K562 (cell line): ENCODE data around the gene DNAJB13. TPM values are rescaled to one million over a fixed set of nuclear protein-coding genes. Genes with fewer than 3 reads are reported as not detected.

ENCODE experiments used
- ATF1 ChIP-seq, 2 experiments: fragments of 450-650 bp in 1 of 2; IDR thresholded peaks; 2 replicates each; pipeline ENCODE4 v1.6.1; 2016; ENCODE audit warnings: missing compliant biosample characterization in 1 of 2, missing genetic modification characterization in 1 of 2
- ESRRA ChIP-seq: fragments of 450-650 bp; IDR thresholded peaks from 2 replicates; pipeline ENCODE4 v1.6.1; 2014; ENCODE audit warnings: low read depth, mild to moderate bottlenecking, moderate library complexity, borderline replicate concordance
- ETV6 ChIP-seq, 3 experiments: fragments of 150-350 bp in 1 of 3; sonication (generic) in 1 of 3; formaldehyde crosslinking in 1 of 3; IDR thresholded peaks; 2 replicates each; pipeline versions ENCODE4 v1.6.1 to v1.8.0; 2014 to 2022; ENCODE audit warnings: borderline replicate concordance in 2 of 3, low read depth in 2 of 3, antibody characterized with exemption in 1 of 3, low read length in 1 of 3, mild to moderate bottlenecking in 1 of 3, missing genetic modification reagents in 1 of 3
- KAT7 ChIP-seq: sonication (generic); formaldehyde crosslinking; IDR thresholded peaks from 2 replicates; pipeline ENCODE4 v1.8.0; 2022; ENCODE audit warnings: missing genetic modification reagents, mild to moderate bottlenecking, borderline replicate concordance
- KLF6 ChIP-seq: fragments of 250-450 bp; sonication (Bioruptor Pico); IDR thresholded peaks from 2 replicates; pipeline ENCODE4 v1.4.0; 2020; ENCODE audit warnings: mild to moderate bottlenecking, moderate library complexity, borderline replicate concordance
- MEF2D ChIP-seq: conservative IDR thresholded peaks from 2 replicates; pipeline ENCODE4 v1.6.1; 2016; ENCODE audit warnings: low read depth, missing genetic modification characterization, missing compliant biosample characterization
- MXI1 ChIP-seq: IDR thresholded peaks from 2 replicates; pipeline ENCODE4 v1.6.1; 2011; ENCODE audit warnings: low read depth, mild to moderate bottlenecking, improper control_type of control experiment, low read length
- NFIX ChIP-seq: fragments of 250-450 bp; sonication (Bioruptor Pico); IDR thresholded peaks from 2 replicates; pipeline ENCODE4 v1.4.0; 2020; ENCODE audit warnings: low read depth, mild to moderate bottlenecking, moderate library complexity
- PHB2 ChIP-seq: fragments of 450-650 bp; IDR thresholded peaks from 2 replicates; pipeline ENCODE4 v1.6.1; 2017; ENCODE audit warnings: low read depth
- SMC3 ChIP-seq: conservative IDR thresholded peaks from 2 replicates; pipeline ENCODE4 v1.6.1; 2011; ENCODE audit warnings: low read depth, low read length, improper control_type of control experiment; ENCODE audit not compliant: insufficient read depth
- ZFP36 ChIP-seq: fragments of 150-350 bp; IDR thresholded peaks from 2 replicates; pipeline ENCODE4 v1.6.1; 2018; ENCODE audit warnings: low read length, low read depth; ENCODE audit not compliant: partially characterized antibody
- polyA plus RNA-seq, 8 experiments: library from polyadenylated mRNA; depleted of rRNA in 4 of 8; stranded (reverse) in 5 of 8; unstranded in 3 of 8; fragments of >200 nt; fragmentation: Nextera tagmentation in 2 of 8; fragmentation: Illumina TruSeq in 1 of 8; extraction: Ambion mirVana in 2 of 8; extraction: Trizol in 1 of 8; gene quantifications; 2 replicates each; pipeline versions ENCODE4 v1.2.1 to v1.2.3, GENCODE V29; 2011 to 2014; ENCODE audit warnings: inconsistent platforms in 1 of 8, missing spikeins in 1 of 8
- total RNA-seq, 7 experiments: library from RNA; depleted of rRNA in 6 of 7; stranded (reverse); fragments of >200 nt in 6 of 7; fragmentation: Illumina TruSeq in 2 of 7; extraction: Trizol in 2 of 7; gene quantifications; 2 replicates each; pipeline versions ENCODE4 v1.2.1 to v1.2.3, GENCODE V29; 2011 to 2021; ENCODE audit warnings: low replicate concordance in 1 of 7
- TF ChIP-seq, protein P1 (sequence below), 2 experiments: fragments of 450-650 bp in 1 of 2; IDR thresholded peaks; 2 replicates each; pipeline ENCODE4 v1.6.1; 2011 to 2017; ENCODE audit warnings: low read depth in 2 of 2, antibody characterized with exemption in 1 of 2, borderline replicate concordance in 1 of 2, low read length in 1 of 2, mild to moderate bottlenecking in 1 of 2, mixed read lengths in 1 of 2; ENCODE audit not compliant: control insufficient read depth in 1 of 2
- TF ChIP-seq, protein P2 (sequence below): fragments of 450-650 bp; IDR thresholded peaks from 2 replicates; pipeline ENCODE4 v1.6.1; 2016; ENCODE audit warnings: low read depth, mild to moderate bottlenecking, moderate library complexity
- TF ChIP-seq, protein P3 (sequence below), 2 experiments: fragments of 150-350 bp in 1 of 2; IDR thresholded peaks; 2 replicates each; pipeline ENCODE4 v1.6.1; 2012 to 2016; ENCODE audit warnings: low read depth in 2 of 2, low read length in 2 of 2, mild to moderate bottlenecking in 1 of 2, moderate library complexity in 1 of 2

The DNAJB13 gene
- total and polyA plus RNA-seq, 9 of the 15 experiments (the other 6 are each of a cell fraction or from before 2014, with no cell fraction given) = 0.14 TPM; not detected in 8

DNA sequence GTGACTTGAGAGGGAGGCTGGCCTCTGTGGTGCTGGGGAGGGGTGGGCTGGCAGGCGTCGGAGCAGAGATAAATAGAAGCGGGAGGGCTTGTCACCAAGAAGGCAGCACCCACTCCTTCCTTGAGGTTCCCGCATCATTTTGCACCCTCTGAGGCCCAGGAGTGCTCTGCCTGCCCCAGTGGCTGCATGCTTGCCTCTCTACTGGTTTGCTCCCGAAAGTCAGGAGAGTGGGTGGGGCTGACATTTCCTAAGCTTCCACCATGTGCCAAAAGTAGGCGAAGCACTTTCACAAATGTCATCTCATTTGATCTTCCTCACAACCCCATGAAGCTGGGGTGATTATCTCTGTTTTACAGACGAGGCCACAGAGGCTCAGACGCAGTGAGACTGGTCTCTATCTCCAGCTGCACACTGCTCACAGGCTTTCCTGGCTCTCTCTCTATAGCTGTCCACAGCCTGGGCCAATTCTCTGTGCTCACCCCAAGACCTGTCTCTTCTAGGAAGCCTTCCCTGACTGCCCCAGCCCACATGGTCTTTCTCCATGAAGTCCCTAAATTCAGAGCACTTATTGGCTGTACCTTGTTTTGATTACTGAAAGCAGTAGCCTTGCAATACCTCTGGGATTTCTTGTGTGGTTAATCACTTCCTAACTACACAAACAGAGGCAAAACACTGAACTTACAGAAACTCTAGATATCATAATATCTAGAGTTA lies 60.7 kb downstream of the DNAJB13 start (continued):
- TF ChIP-seq SMC3 (0 out of 2 replicates have a peak, but pooled peaks have one; percentile 7), NFIX (CRISPR knock-in tag) (no peak), ETV6 (IDR thresholded peaks at IDR 0.05; ENCODE audit: borderline replicate concordance in 1 of 2, low read depth in 2 of 2, low read length in 1 of 2) (peak; percentile 14 to 53; a peak in 1 of 4 replicates), ETV6 (CRISPR knock-in tag; IDR thresholded peaks at IDR 0.05; ENCODE audit: borderline replicate concordance) (no peak), KLF6 (CRISPR knock-in tag) (peak; percentile 81; the same call in 1 of the 2 replicates), ZFP36 (peak; percentile 100), ESRRA (peak; percentile 76), MEF2D (tag) (peak; percentile 85; the same call in 1 of the 2 replicates), PHB2 (peak; percentile 93), MXI1 (peak; percentile 82; the same call in 1 of the 2 replicates), ATF1 (CRISPR knock-in tag; IDR thresholded peaks at IDR 0.05) (no peak), ATF1 (tag; IDR thresholded peaks at IDR 0.05) (peak; percentile 81), KAT7 (0 out of 2 replicates have a peak, but pooled peaks have one; percentile 37)
- TF ChIP-seq, protein P1, sequence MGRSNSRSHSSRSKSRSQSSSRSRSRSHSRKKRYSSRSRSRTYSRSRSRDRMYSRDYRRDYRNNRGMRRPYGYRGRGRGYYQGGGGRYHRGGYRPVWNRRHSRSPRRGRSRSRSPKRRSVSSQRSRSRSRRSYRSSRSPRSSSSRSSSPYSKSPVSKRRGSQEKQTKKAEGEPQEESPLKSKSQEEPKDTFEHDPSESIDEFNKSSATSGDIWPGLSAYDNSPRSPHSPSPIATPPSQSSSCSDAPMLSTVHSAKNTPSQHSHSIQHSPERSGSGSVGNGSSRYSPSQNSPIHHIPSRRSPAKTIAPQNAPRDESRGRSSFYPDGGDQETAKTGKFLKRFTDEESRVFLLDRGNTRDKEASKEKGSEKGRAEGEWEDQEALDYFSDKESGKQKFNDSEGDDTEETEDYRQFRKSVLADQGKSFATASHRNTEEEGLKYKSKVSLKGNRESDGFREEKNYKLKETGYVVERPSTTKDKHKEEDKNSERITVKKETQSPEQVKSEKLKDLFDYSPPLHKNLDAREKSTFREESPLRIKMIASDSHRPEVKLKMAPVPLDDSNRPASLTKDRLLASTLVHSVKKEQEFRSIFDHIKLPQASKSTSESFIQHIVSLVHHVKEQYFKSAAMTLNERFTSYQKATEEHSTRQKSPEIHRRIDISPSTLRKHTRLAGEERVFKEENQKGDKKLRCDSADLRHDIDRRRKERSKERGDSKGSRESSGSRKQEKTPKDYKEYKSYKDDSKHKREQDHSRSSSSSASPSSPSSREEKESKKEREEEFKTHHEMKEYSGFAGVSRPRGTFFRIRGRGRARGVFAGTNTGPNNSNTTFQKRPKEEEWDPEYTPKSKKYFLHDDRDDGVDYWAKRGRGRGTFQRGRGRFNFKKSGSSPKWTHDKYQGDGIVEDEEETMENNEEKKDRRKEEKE (IDR thresholded peaks at IDR 0.05; ENCODE audit: borderline replicate concordance in 1 of 2, control insufficient read depth in 1 of 2, low read depth in 2 of 2, low read length in 1 of 2) = 0 out of 4 replicates have a peak, but pooled peaks of 1 of the 2 experiments have one; percentile 86
- TF ChIP-seq, protein P2, sequence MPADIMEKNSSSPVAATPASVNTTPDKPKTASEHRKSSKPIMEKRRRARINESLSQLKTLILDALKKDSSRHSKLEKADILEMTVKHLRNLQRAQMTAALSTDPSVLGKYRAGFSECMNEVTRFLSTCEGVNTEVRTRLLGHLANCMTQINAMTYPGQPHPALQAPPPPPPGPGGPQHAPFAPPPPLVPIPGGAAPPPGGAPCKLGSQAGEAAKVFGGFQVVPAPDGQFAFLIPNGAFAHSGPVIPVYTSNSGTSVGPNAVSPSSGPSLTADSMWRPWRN = peak; percentile 71
- TF ChIP-seq, protein P3, sequence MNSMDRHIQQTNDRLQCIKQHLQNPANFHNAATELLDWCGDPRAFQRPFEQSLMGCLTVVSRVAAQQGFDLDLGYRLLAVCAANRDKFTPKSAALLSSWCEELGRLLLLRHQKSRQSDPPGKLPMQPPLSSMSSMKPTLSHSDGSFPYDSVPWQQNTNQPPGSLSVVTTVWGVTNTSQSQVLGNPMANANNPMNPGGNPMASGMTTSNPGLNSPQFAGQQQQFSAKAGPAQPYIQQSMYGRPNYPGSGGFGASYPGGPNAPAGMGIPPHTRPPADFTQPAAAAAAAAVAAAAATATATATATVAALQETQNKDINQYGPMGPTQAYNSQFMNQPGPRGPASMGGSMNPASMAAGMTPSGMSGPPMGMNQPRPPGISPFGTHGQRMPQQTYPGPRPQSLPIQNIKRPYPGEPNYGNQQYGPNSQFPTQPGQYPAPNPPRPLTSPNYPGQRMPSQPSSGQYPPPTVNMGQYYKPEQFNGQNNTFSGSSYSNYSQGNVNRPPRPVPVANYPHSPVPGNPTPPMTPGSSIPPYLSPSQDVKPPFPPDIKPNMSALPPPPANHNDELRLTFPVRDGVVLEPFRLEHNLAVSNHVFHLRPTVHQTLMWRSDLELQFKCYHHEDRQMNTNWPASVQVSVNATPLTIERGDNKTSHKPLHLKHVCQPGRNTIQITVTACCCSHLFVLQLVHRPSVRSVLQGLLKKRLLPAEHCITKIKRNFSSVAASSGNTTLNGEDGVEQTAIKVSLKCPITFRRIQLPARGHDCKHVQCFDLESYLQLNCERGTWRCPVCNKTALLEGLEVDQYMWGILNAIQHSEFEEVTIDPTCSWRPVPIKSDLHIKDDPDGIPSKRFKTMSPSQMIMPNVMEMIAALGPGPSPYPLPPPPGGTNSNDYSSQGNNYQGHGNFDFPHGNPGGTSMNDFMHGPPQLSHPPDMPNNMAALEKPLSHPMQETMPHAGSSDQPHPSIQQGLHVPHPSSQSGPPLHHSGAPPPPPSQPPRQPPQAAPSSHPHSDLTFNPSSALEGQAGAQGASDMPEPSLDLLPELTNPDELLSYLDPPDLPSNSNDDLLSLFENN (IDR thresholded peaks at IDR 0.05; ENCODE audit: low read depth in 2 of 2, low read length in 2 of 2) = peak in 1 of 2 experiments; percentile 96; a peak in 2 of 4 replicates
